Gastroesophageal sphincter (tissue), 3 donors: ENCODE measurements around the gene LSAMP.

Source experiments
- CTCF ChIP-seq, 4 experiments: fragments of 200-600 bp in 2 of 4; fragments of 450-650 bp in 2 of 4; sonication (generic) in 1 of 4; IDR thresholded peaks; one replicate each; pipeline ENCODE4 v1.5.1; 2017 to 2019; ENCODE audit warnings: antibody characterized with exemption in 4 of 4, mild to moderate bottlenecking in 2 of 4, moderate library complexity in 2 of 4
- EP300 ChIP-seq: sonication (generic); formaldehyde crosslinking; IDR thresholded peaks from one replicate; pipeline ENCODE4 v1.6.1; 2017; ENCODE audit warnings: antibody characterized with exemption, mild to moderate bottlenecking

DNA sequence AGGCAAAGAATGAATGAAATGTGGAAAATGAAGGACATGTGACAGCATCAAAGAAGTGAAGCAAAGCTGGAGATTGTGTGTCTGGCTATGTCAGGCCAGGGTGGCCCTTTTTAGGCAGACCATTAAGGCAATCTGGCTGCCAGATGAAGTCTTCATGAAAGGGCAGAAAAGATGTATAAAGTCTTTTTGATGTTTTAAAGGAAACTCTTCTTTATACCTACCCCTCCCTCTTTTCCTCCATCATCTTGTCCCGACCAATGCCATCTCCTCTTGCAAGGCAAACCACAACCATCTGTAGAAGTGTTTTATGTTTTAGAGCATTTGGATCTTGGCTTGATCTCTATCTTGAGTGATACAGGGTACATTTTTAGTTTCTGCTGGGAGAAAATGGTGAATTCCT lies 259.2 kb downstream of the LSAMP start:
- TF ChIP-seq CTCF (IDR thresholded peaks at IDR 0.05) (no peak), EP300 (no peak)
